HEK293T (cell line): ENCODE data around the gene DNASE1.

Source experiments
- ARNT ChIP-seq: fragments of 450-650 bp; IDR thresholded peaks from 2 replicates; pipeline ENCODE4 v1.6.1; 2017; ENCODE audit warnings: mild to moderate bottlenecking
- BHLHE40 ChIP-seq: fragments of 450-650 bp; IDR thresholded peaks from 2 replicates; pipeline ENCODE4 v1.6.1; 2016; ENCODE audit warnings: mild to moderate bottlenecking, moderate library complexity, borderline replicate concordance
- L3MBTL2 ChIP-seq: fragments of 450-650 bp; conservative IDR thresholded peaks from 2 replicates; pipeline ENCODE4 v1.6.1; 2016; ENCODE audit warnings: mild to moderate bottlenecking
- LEF1 ChIP-seq: fragments of 450-650 bp; IDR thresholded peaks from 2 replicates; pipeline ENCODE4 v1.6.1; 2017; ENCODE audit warnings: mild to moderate bottlenecking, borderline replicate concordance
- PKNOX1 ChIP-seq: fragments of 450-650 bp; IDR thresholded peaks from 2 replicates; pipeline ENCODE4 v1.6.1; 2016
- SP1 ChIP-seq: fragments of 450-650 bp; IDR thresholded peaks from 2 replicates; pipeline ENCODE4 v1.6.1; 2017
- SUZ12 ChIP-seq: fragments of 450-650 bp; IDR thresholded peaks from 2 replicates; pipeline ENCODE4 v1.6.1; 2016; ENCODE audit warnings: mild to moderate bottlenecking
- TARDBP ChIP-seq: fragments of 450-650 bp; IDR thresholded peaks from 2 replicates; pipeline ENCODE4 v1.6.1; 2016

GRCh38 chr16:3701531-3701930 lies 47.0 kb downstream of the DNASE1 start:
- no peak for TF ChIP-seq BHLHE40
- no peak for TF ChIP-seq LEF1
- TF ChIP-seq L3MBTL2, result no peak
- no peak for TF ChIP-seq ARNT
- TF ChIP-seq SUZ12, result no peak
- TF ChIP-seq PKNOX1, result no peak
- no peak for TF ChIP-seq SP1
- TF ChIP-seq TARDBP, result no peak
